ENCODE results near the gene FBL. TPM values are rescaled to one million over a fixed set of nuclear protein-coding genes. Genes with fewer than 3 reads are reported as not detected.
A peak's percentile ranks its signal among the peaks of the same experiment; 100 is the strongest.

FBL gene
- total and polyA plus RNA-seq, 10 of the 15 experiments (the other 5 are each of a cell fraction or from before 2014, with no cell fraction given): 156 to 1,083 (median 478) TPM

- TF ChIP-seq BCLAF1 (IDR thresholded peaks at IDR 0.05): no peak
- no peak for TF ChIP-seq ASH2L (IDR thresholded peaks at IDR 0.05; ENCODE audit: borderline replicate concordance, low read depth)
- peak; percentile 92 for TF ChIP-seq POLR2AphosphoS5 (IDR thresholded peaks at IDR 0.05; ENCODE audit: low read length)
- no peak for TF ChIP-seq E2F8 (IDR thresholded peaks at IDR 0.05; ENCODE audit: low read depth, partially characterized antibody)
- no peak for TF ChIP-seq CBX3 (IDR thresholded peaks at IDR 0.05; ENCODE audit: borderline replicate concordance, low read depth)
- no peak for TF ChIP-seq FOXM1 (IDR thresholded peaks at IDR 0.05; ENCODE audit: low read depth, low read length)
- no peak for TF ChIP-seq SREBF2 (IDR thresholded peaks at IDR 0.05; ENCODE audit: low read length)
- TF ChIP-seq ZNF384 (IDR thresholded peaks at IDR 0.05; ENCODE audit: borderline replicate concordance, low read depth, low read length): no peak
- no peak for TF ChIP-seq ESRRA (IDR thresholded peaks at IDR 0.05; ENCODE audit: low read length)
- no peak for TF ChIP-seq CBX5 (IDR thresholded peaks at IDR 0.05; ENCODE audit: low read depth)
- peak; percentile 46 for TF ChIP-seq IKZF1 (conservative IDR thresholded peaks at IDR 0.05)
- TF ChIP-seq POLR2AphosphoS2 (IDR thresholded peaks at IDR 0.05; ENCODE audit: low read depth, low read length): peak; percentile 93
- TF ChIP-seq FOS (IDR thresholded peaks at IDR 0.05; ENCODE audit: borderline replicate concordance, extremely low read depth, insufficient read length): no peak
- peak; percentile 30; the same call in 1 of the 2 replicates for TF ChIP-seq ZBTB40 (IDR thresholded peaks at IDR 0.05; ENCODE audit: borderline replicate concordance)
- TF ChIP-seq PBX3 (IDR thresholded peaks at IDR 0.05; ENCODE audit: insufficient replicate concordance, low read depth, low read length): no peak
- 0 out of 2 replicates have a peak, but pooled peaks have one; percentile 57 for TF ChIP-seq STAT1 (conservative IDR thresholded peaks at IDR 0.05)
- no peak for TF ChIP-seq NFYA (IDR thresholded peaks at IDR 0.05; ENCODE audit: borderline replicate concordance, low read depth, low read length)
- no peak for TF ChIP-seq RCOR1 (conservative IDR thresholded peaks at IDR 0.05; ENCODE audit: low read depth, low read length)
These were observed at the start of gene FBL (continued) for GRCh38 chr19:39845933-39846677.

Measured in GM12878 (cell line).